22Rv1 (cell line): Measurements from ENCODE around the gene CASP7.

Experiments
- CTCF ChIP-seq: fragments of 450-650 bp; IDR thresholded peaks from 2 replicates; pipeline ENCODE4 v1.5.1; 2017; ENCODE audit warnings: mild to moderate bottlenecking
- ZFX ChIP-seq: fragments of 450-650 bp; IDR thresholded peaks from 2 replicates; pipeline ENCODE4 v1.6.1; 2017; ENCODE audit warnings: antibody characterized with exemption, borderline replicate concordance

- TF ChIP-seq CTCF: no peak
- no peak for TF ChIP-seq ZFX
These were observed 96.8 kb downstream of the CASP7 start for GRCh38 chr10:113776553-113776952.
